DOHH2 (cell line): ENCODE results near the gene KCTD20.

ENCODE experiments used
- H3F3A ChIP-seq: fragments of 200-600 bp; sonication (generic), shearing (Covaris generic); 2 replicates; pipeline ENCODE4 v1.6.0; 2016; ENCODE audit warnings: antibody characterized with exemption, mild to moderate bottlenecking; ENCODE audit not compliant: control insufficient read depth, insufficient read depth
- H3K27ac ChIP-seq: fragments of 200-600 bp; sonication (generic); 2 replicates; pipeline ENCODE4 v1.5.1; 2014; ENCODE audit warnings: low read depth, mild to moderate bottlenecking, low read length, moderate library complexity
- H3K27me3 ChIP-seq: fragments of 200-600 bp; sonication (generic); 2 replicates; pipeline ENCODE4 v1.6.1; 2014; ENCODE audit warnings: mild to moderate bottlenecking, low read length, mixed read lengths; ENCODE audit not compliant: control insufficient read depth
- H3K36me3 ChIP-seq: fragments of 200-600 bp; sonication (generic); 2 replicates; pipeline ENCODE4 v1.6.1; 2014; ENCODE audit warnings: mild to moderate bottlenecking, low read length, moderate library complexity, mixed read lengths; ENCODE audit not compliant: control insufficient read depth
- H3K4me1 ChIP-seq: fragments of 200-600 bp; sonication (generic); 2 replicates; pipeline ENCODE4 v1.6.1; 2014; ENCODE audit warnings: mild to moderate bottlenecking, low read length, mixed read lengths; ENCODE audit not compliant: control insufficient read depth
- H3K4me2 ChIP-seq: fragments of 200-600 bp; sonication (generic); 2 replicates; pipeline ENCODE4 v1.6.0; 2014; ENCODE audit warnings: mild to moderate bottlenecking, low read length, moderate library complexity
- H3K4me3 ChIP-seq: fragments of 200-600 bp; sonication (generic); 2 replicates; pipeline ENCODE4 v1.5.1; 2014; ENCODE audit warnings: mild to moderate bottlenecking, low read length, mixed read lengths
- H3K79me2 ChIP-seq: fragments of 200-600 bp; sonication (generic); 2 replicates; pipeline ENCODE4 v1.6.1; 2014; ENCODE audit warnings: mild to moderate bottlenecking, low read length, mixed read lengths; ENCODE audit not compliant: control insufficient read depth
- H3K9me2 ChIP-seq: fragments of 200-600 bp; sonication (generic); replicated peaks from 2 replicates; pipeline ENCODE4 v1.6.1; 2014; ENCODE audit warnings: mild to moderate bottlenecking, low read length, mixed read lengths; ENCODE audit not compliant: control insufficient read depth
- H3K9me3 ChIP-seq: fragments of 200-600 bp; sonication (generic); 2 replicates; pipeline ENCODE4 v1.6.1; 2014; ENCODE audit warnings: antibody characterized with exemption, low read length, mixed read lengths; ENCODE audit not compliant: control insufficient read depth, insufficient read depth
- H4K20me1 ChIP-seq: fragments of 200-600 bp; sonication (generic); 2 replicates; pipeline ENCODE4 v1.6.0; 2014; ENCODE audit warnings: low read depth, mild to moderate bottlenecking, antibody characterized with exemption, low read length, moderate library complexity; ENCODE audit not compliant: control insufficient read depth, insufficient read depth
- CTCF ChIP-seq: fragments of 200-600 bp; sonication (generic); IDR thresholded peaks from one replicate; pipeline ENCODE4 v1.5.1; 2014; ENCODE audit warnings: antibody characterized with exemption, mild to moderate bottlenecking, low read depth, low read length; ENCODE audit not compliant: poor library complexity, severe bottlenecking
- EZH2phosphoT487 ChIP-seq: fragments of 200-600 bp; sonication (generic); IDR thresholded peaks from 2 replicates; pipeline ENCODE4 v1.6.1; 2017; ENCODE audit warnings: borderline replicate concordance, mild to moderate bottlenecking, antibody characterized with exemption, low read length, moderate library complexity, mixed read lengths

KCTD20 gene

GRCh38 chr6:36524871-36525270 lies 82.1 kb downstream of the KCTD20 start:
- H3K9me2 ChIP-seq: no peaks in the 10 kb centered on the region
- no peak overlapping the region for H3K4me3 ChIP-seq
- peaks cover 77% of the 10 kb centered on the region for H3K36me3 ChIP-seq
- TF ChIP-seq EZH2phosphoT487 (no peak), CTCF (no peak)
- no peaks in the 10 kb centered on the region for H3F3A ChIP-seq
- no peaks in the 10 kb centered on the region for H3K9me3 ChIP-seq
- H3K27ac ChIP-seq: no peak overlapping the region
- peaks cover 21% of the 10 kb centered on the region for H3K79me2 ChIP-seq
- no peaks in the 10 kb centered on the region for H4K20me1 ChIP-seq
- no peaks in the 10 kb centered on the region for H3K27me3 ChIP-seq
- H3K4me2 ChIP-seq: no peak overlapping the region
- H3K4me1 ChIP-seq: no peaks in the 10 kb centered on the region

GRCh38 chr6:36525346-36525745 lies 82.5 kb downstream of the KCTD20 start:
- no peaks in the 10 kb centered on the region for H3K27me3 ChIP-seq
- H3K4me3 ChIP-seq: no peak overlapping the region
- no peaks in the 10 kb centered on the region for H3F3A ChIP-seq
- no peaks in the 10 kb centered on the region for H3K9me2 ChIP-seq
- no peaks in the 10 kb centered on the region for H4K20me1 ChIP-seq
- H3K27ac ChIP-seq: no peak overlapping the region
- no peak overlapping the region for H3K4me2 ChIP-seq
- no peak for TF ChIP-seq EZH2phosphoT487
- TF ChIP-seq CTCF: no peak
- peaks cover 21% of the 10 kb centered on the region for H3K79me2 ChIP-seq
- no peaks in the 10 kb centered on the region for H3K9me3 ChIP-seq
- peaks cover 73% of the 10 kb centered on the region for H3K36me3 ChIP-seq
- no peaks in the 10 kb centered on the region for H3K4me1 ChIP-seq

GRCh38 chr6:36526066-36526465 lies 83.3 kb downstream of the KCTD20 start:
- Histone ChIP-seq H3K27me3 (no peaks in the 10 kb centered on the region), H3K79me2 (peaks cover 25% of the 10 kb centered on the region), H3K4me2 (no peak overlapping the region), H3K9me3 (no peaks in the 10 kb centered on the region), H3K36me3 (peaks cover 70% of the 10 kb centered on the region), H3K9me2 (no peaks in the 10 kb centered on the region), H3K4me3 (no peak overlapping the region), H3K4me1 (no peaks in the 10 kb centered on the region), H4K20me1 (no peaks in the 10 kb centered on the region), H3F3A (no peaks in the 10 kb centered on the region), H3K27ac (no peak overlapping the region)
- TF ChIP-seq CTCF (no peak), EZH2phosphoT487 (no peak)
